Limb (tissue), 2 donors: ENCODE results near the gene ENTREP1.

Source experiments
- DNase-seq, 2 donors: peaks; one replicate each; pipeline ENCODE4 v3.0.0-alpha.2; 2016; ENCODE audit errors: extremely low spot score in 2 of 2

The ENTREP1 gene

DNA sequence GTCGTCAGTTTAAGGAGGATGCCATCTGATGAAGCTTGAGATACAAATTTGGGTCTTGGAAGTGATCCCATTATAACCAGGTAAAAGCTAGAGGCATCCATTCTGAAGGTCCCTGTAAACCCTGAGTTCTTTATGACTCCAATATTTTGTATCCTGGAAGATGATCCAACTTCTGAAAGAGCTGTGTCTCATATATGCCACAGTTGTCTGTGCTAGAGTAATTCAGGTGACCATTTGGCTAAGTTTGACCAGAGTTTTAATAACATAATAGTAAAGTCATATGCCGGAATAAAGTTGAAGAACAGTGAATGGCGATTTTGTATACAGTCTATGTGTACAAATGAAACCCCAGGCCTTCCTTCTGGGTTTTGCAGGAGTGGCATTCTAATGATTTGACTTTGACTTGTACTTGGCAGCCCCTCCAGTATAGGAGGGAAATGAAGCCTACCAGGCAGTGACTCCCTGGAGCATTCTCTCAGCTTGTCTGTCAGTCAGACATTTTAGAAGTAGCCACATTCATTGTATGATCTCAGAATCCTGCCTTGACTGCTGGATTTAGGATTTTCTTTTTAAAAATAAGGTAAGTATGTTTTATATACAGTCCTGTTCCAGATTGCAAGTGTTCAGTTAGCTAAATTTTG is 39.6 kb downstream of the ENTREP1 start:
- DNase-seq = no peak

DNA sequence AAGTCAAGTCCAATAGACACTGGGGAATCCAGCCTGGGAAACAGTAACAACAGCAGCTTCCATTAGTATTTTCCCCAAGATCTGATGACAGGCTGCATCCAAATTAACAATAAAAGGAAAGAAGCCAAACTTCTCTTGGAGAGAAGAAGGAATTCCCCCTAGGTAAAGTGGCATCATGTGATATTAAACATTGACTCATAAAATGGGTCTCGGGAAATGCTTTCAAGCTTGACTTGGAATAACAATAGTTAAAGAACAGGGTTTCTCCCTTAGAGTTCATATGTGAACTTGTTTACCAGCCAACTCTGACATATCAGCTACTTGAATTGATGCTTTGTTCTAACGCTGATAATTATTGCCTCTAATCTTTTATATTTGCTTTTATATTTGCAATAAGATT is 45.4 kb downstream of the ENTREP1 start:
- DNase-seq = no peak

DNA sequence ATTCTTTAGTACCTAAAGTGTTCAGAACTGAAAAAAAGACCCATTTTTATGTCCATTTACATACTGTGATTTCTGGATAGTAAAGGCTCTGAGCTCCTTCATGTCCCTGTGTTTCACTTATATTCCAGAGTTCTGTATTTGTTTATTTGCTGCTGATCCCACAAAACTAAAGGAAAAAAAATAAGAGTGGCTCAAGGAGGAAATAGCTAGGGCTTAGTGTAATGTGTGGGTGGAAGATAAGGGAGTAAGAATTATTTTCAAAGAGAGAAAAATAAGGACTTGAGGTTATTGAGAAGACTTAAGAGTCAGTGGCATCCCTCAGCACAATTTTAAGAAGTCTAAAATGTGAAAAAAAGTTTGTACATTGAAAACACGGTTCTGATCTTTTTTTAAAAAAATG is 46.0 kb downstream of the ENTREP1 start:
- no peak for DNase-seq

DNA sequence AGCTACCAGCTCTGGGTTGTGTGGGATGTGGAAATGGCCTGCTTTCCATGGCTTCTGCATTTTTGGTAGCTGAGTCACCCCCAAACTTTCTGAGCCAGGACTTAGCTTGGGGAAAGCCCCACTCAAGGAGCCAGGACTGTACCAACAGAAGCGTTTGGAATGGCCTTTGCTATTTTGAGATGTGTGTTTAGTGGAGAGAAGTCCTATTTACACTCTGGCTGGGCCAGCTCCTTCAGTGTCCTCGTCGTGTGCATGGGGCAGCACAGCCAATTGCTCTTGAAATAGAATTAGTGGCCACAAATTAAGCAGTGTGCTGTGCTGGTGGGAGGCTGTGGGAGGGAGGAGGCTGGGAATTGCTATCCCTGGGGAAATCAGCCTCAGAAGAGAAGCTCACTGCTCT is 51.6 kb downstream of the ENTREP1 start:
- no peak for DNase-seq

DNA sequence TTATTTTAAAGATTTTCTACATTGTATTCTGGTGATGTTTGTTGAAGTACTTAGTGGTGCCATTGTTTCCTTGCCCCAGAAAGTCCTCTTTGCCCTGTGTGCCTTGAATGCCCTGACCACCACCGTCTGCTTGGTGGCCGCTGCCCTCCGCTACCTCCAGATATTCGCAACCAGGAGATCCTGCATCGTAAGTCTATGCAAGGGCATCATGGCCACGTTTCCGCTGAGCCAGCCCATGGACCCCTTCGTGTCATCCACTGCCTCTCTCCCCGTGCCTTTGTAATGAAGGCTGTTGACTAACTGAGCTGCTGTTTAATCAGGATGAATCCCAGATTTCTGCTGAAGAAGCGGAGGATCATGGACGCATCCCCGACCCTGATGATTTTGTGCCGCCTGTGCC is 52.3 kb downstream of the ENTREP1 start:
- no peak for DNase-seq

DNA sequence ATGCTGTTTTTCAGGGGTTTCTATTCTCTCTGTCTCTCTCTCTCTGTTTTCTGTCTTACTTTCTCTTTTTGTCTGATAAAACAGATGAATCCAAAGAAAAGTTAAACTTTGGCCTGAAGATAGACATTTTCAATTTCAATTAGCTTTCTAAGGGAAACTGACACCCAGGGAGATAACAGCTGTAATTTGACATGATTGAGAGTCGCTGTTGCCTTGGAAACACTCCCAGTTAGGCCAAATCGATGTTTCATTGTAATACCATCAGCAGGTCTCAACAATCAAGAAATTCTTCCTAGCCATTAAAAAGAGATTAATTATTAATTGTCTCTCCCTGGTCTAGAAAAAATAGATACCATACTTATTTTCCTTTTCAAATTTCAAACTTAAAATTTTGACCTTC is 53.0 kb downstream of the ENTREP1 start:
- DNase-seq = no peak

DNA sequence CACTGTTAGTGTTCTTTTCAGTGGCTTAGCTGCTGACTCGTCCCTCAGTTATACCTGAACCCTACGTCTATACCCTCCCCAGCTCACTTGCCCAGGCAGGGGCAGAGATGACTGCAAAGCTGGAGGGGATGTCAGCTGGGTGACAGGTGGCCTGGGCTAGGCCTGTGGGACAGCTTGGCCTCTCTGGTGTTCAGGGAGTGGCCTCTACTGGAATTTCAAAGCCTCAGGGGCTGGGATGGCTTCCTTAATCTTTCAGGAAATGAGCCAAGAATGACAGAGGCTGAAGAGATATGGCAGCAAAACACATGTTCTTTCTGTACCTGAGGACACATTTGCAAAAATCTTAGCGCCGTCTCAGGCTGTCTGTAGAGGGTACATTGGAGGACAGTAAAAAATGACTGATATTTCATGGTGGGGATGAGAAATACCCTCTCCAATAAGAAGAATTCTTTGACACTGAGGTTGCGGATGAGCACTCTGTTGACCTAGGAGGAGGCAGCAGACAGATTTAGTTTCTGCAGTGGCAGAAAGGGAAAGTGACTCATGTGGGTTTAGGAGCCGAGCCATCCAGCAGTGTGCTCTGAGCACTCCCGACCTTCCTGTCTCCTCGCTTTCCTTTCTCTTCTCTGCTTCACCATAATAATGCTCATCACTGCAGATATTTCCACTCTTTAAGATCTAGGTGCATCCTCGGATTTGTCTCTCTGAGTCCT is 54.4 kb downstream of the ENTREP1 start:
- DNase-seq = peak in 1 of 2 donors; percentile 10

DNA sequence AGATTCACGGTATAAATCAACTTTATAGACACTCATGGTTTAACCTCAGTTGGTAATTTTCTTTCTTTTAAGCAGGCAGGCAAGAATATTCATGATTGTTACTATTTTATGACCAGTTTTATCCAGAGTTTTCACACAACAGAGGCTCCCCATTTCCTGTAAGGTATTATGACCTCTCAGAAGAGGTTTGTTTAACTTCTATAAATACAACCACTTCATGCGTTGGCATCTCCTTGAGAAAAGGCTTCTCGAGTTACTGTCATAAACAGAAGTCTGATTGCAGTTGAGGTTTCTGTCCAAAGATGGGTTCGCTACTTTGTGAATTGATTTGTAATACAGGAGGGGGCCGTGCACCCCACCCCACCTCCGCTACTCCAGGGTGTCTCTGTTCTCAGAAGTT is 55.3 kb downstream of the ENTREP1 start:
- no peak for DNase-seq

DNA sequence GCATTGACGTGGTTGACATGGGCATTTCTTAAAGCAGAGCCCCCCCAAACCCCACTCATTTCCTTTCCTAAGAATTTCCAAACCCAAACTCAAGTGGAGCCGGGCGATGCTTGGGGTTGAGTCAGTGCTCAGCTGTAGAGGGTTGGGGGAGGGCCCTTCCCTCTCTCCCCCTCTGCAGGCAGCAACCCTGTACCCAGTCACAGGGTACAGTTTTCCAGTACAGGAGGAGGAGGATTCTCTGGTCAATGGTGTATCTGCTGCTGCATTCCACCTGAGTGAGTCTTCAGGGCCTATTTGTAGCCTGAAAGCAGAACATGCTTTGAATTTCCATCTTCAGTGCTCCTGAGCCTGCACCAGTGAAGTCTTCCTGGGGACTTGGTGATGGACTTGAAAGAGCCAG is 55.8 kb downstream of the ENTREP1 start:
- DNase-seq = no peak

DNA sequence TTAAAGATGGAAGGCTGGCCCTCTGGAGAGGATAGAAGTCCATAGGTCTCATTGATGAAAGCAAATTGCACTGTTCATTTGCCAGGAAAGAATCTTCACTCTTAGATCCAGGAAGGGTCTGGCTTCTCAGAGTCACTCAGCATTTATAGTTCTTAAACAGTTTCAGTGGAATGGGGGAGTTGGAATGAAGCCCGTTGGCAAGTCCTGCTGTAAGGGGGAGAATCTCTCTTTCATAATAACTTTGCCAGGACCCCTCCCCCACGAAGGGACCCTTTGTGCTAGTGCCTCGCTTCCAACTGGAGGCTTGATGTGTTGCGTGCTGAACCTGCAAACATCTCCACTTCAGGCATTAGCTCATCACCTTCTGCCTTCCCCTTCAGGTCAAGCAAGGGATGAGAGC is 57.1 kb downstream of the ENTREP1 start:
- DNase-seq = no peak

DNA sequence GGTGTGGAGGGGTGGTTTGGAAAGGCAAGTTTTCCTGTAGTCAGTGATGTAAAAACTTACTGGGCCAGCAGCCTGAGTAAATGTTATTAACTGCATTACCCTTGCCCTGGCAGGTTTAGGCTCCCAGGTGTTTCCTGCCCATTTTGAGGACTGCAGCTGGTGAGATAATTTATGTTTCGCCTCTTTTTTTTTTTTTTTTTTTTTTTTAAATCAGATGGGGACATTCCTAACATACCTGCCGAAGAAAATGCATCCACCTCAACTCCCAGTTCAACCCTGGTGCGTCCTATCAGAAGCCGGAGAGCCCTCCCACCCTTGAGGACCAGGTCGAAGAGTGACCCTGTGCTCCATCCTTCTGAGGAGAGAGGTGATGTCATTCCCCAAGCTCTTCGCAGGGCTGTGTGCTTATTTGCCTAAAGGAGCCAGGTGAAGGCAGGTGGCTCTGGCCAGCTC is 60.6 kb downstream of the ENTREP1 start:
- no peak for DNase-seq

DNA sequence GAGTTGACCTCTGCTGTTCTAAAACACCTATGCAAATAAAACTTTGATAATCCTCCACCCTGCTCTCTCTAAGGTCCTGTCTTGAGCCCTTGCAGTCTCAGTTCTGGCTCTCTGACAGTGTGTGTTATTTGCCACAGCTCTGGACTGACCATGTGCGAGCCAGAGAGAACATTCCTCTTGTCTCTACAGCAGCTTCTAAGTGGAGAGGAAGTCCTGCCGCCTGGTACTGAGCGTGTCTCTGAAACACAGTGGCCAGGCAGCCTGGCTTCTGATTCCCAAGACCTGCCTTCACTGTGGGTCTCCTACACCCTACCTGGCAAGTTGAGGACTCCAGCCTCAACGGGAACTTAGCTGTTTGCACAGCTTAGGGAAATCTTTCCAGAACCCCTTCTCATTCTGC is 61.6 kb downstream of the ENTREP1 start:
- no peak for DNase-seq

DNA sequence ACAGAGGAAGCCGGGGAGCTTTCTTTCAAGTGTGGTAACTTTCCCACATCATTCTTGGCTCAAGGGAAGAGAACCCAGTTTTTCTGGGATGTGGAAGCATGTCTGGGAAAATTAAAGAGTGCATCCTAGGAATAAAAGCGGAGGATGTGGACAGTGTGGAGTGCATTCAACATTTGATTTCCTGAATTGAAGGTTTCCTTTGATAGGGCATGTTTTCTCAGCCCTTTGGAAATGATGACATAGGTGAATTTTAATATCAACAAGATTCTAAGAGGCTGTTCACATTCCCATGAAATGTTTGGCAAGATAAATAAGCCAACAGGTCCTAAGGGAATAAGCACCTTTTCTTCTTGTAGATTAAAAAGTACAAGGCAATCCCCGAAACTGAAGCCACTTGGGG is 63.6 kb downstream of the ENTREP1 start:
- no peak for DNase-seq

DNA sequence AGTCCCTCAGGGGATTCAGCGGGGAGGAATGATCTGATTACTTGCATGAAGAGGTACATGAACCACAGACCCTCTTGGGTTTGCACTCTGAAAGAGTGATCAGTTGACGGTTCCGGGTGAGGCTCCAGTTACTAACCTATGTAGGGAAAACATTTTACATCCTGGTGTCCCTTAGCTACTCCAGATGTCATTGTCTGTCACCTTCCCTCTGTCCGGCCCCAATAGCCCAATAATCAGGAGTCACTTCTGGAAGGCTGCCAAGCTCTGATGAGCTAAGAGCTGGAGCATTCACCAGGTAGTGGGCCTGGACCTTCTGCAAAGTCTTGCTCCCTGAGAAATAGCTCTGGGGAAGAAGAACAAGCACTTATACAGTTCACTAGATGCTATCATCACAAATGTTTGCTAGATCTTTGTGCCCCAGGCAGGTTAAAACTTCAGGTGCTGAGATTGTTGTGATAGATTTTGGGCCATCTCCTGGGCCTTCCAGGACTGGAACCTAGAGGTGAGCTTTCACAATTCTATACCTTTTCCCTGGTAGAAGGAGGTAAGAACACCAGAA is 64.5 kb downstream of the ENTREP1 start:
- DNase-seq = no peak

DNA sequence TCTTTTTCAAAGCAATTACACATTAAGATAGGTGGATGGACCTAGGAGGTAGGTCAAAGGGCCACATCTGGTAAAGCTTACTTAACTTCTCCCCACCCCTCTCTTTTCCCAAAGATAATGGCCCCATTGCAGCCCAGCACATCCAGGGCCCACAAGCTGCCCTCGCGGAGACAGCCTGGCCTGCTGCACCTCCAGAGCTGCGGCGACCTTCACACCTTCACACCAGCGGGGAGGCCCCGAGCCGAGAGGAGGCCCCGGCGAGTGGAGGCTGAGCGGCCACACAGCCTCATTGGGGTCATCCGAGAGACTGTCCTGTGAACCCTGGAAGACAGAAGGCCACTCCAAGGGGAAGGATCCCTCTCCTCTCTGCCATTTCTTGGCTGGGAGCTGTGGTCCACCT is 66.5 kb downstream of the ENTREP1 start:
- DNase-seq = no peak

DNA sequence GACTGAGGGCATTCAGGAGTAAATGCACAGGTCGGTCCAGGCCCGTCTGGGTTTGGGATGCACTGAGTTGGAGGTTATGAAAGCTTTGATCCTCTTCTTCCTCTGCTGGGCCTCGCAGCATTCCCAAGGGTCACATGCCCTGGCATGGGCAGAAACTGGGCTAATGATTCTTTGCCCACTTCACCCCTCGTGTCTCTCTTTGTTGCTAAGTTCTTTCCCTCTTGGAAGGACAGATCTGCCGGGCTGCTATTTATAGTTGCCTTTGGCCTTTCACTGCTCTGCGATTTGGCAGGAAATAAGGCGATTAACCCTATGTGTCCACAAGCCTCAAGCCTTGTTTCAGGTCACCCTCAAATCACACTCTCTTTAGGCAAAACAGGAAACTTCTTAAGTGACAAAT is 66.9 kb downstream of the ENTREP1 start:
- no peak for DNase-seq

DNA sequence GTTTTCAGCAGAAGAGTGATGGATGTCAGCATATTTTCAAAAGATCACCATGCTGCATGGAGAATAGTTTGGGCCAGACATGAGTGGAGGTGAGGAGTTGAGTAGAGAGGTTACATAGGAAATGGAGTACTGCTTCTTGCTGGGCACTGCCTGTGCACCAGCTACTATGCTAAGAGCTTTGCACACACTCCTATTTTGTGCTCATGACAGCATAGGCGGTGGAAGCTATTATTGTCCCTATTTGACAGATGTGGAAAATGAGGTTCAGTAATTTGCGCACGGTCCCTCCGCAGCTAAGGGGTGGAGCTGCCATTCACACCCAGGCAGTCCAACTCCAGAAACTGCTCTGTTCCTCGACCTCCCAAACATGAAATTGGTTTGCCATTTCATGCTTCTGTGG is 67.8 kb downstream of the ENTREP1 start:
- no peak for DNase-seq

DNA sequence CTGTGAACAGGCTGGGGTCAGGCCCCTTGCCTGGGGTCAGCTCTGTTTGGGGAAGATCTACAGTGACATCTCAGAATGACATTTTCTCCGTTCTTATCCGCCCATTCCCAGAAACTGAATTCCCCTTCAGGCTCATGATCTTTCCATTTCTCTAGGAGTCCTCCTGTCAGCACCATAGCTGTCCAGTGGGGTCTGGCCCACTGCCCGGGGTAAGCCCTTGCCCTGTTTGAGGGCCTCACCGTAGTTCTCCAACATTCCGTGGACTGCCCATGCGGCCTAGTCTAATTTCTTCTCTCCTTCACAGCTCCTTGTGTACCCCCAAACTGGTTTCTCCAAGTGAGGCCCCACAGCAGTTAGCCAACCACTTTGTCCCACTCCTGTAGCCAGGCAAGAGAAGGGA is 68.4 kb downstream of the ENTREP1 start:
- DNase-seq = no peak

DNA sequence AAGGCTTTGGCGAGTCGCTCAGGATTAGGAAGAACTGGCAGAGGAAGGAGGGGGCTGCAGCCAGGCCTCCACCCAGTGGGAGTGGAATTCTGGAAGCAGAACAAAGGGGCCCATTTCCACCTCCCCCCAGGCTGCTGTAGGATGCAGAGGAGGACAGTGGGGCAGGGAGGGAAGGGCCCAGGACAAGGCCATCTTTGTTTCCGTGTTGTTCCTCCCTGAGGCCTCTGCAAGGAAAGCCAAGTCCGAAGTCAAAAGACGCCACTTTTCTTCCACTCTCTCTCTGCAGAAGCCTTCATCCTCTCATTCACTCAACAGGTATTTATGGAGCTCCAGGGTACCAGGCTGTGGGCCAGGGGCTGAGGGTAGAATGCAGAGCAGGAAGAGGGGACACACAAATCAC is 70.7 kb downstream of the ENTREP1 start:
- DNase-seq = no peak

DNA sequence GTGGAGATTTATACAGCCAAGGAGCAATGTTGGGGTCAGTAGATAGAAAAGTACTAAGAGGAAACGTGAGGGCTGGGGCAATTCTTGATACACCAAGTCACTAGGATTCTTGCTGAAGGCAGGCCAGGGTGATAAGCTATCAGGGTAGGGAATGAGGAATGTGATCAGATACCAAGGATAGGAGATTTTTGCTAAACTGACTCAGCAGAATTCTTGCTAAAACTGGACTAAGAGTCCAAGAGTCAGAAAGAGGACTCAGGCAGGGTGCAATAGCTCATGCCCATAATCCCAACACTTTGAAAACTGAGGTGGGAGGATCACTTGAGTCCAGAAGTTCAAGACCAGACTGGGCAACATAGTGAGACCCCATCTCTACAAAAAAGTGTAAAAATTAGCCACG is 71.7 kb downstream of the ENTREP1 start:
- no peak for DNase-seq

DNA sequence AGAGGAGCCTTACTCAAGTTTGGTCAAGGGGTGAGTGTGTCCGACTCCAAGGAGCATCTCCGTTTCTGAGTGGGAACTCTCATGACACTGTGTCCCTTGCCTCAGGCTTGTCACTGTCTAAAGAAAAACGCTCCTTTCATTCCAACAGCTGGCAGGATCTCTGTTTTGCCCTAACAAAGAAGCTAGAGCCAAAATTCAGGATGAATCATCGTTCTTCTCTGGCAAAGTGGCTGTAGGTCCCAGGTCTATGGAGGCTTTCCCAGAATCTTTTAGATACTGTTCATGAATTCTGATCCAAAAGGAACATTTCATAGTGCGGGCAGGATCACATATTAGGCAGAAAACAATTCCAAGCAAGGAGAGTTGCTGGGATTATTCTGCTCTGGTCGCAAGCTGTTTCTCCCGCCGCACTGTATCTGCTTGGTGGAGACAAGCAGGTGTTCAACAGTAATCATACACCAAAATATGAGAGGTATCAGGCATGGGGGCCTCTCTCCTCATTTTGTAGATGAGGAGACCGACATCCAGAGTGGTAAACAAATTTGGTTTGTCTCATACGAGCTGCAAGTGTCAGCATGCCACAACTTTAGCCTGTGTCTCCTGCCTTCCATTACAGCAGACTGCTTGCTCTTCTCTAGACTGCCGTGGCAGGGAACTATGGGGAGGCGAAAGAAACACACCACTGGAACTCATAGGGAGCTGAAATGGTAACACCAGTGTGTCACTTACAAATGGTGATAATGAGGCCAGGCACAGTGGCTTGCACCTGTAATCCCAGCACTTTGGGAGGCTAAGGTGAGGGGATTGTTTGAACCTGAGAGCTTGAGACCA is 72.6 kb downstream of the ENTREP1 start:
- no peak for DNase-seq

DNA sequence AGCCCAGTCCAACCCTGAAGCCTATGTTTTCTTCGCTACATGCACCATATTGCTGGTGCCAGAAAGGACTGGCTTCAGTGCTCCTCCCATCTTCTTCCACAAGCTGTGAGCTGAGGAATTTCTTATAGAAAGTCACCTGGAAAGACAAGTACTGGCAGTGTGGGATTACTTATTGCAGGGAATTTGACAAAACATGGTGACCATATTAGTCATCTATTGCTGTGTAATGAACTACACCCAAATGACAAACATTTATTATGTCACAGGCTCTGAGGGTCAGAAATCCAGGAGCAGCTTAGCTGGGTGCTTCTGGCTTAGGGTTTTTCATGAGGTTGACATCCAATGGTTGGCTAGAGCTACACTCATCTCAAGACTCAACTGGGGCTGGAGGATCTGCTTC is 75.5 kb downstream of the ENTREP1 start:
- DNase-seq = no peak
